GM12891 (cell line): ENCODE results near the gene ZMIZ1.

Experiments used
- DNase-seq: peaks from one replicate; pipeline ENCODE4 v3.0.0; 2011; ENCODE audit warnings: low spot score; ENCODE audit not compliant: insufficient read length
- FAIRE-seq: peaks from 2 replicates; lab custom pipeline; 2011; peaks lifted over from hg19 to GRCh38; lab: Jason Lieb, UNC
- PAX5 ChIP-seq: IDR thresholded peaks from 2 replicates; pipeline ENCODE4 v1.6.1; 2011; ENCODE audit warnings: low read length, moderate library complexity, mild to moderate bottlenecking; ENCODE audit not compliant: insufficient read depth, severe bottlenecking
- POLR2A ChIP-seq: IDR thresholded peaks from 2 replicates; pipeline ENCODE4 v1.6.1; 2011; ENCODE audit warnings: low read depth, low read length, control low read depth
- POLR2AphosphoS5 ChIP-seq: IDR thresholded peaks from 2 replicates; pipeline ENCODE4 v1.6.1; 2011; ENCODE audit warnings: low read depth, low read length, control low read depth
- POU2F2 ChIP-seq: IDR thresholded peaks from 2 replicates; pipeline ENCODE4 v1.6.1; 2011; ENCODE audit warnings: low read depth, mild to moderate bottlenecking, control low read depth, low read length, moderate library complexity
- SPI1 ChIP-seq: IDR thresholded peaks from 2 replicates; pipeline ENCODE4 v1.6.1; 2011; ENCODE audit warnings: low read depth, low read length, control low read depth
- TAF1 ChIP-seq: IDR thresholded peaks from 2 replicates; pipeline ENCODE4 v1.6.1; 2011; ENCODE audit warnings: low read depth, low read length, control low read depth

Gene ZMIZ1

DNA sequence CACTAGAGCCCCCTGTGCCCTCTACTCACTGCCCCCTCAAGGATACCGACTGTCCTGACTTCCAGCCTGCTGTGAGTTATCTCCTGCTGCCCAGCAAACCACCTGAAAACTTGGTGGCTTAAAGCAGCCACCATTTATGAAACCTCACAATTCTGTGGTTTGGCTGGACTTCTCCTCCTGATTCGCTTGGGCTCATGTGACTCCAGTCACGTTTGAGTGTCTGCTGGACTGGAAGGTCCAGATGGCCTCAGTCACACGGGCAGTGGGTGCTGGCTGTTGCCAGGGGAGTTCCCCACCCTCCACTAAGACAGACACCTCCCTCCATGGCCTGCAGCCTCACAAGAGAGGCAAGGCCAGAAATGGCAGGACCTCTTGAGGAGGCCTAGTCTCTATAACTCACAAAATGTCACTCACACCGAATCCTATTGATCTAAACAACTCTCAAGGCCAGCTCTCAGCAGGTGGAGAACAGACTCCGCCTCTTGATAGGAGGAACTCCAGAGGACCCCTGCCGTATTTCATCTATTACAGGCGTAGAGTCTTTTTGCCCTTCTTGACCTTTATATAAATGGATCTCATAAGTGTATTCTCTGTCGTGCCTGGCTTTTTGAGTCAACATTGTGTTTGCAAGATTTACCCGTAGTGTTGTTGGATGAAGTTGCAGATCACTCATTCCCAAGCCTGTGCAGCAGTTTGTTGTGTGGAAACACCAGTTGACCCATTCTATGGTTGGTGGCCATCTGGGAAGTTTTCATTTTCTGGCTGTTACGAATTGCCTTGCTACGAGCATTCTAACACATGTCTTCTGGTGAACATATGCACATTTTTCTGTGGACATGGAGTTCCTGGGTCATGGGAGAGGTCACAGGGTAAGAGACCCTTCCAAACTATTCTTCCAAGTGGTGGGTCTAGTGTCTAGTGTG is 48.3 kb downstream of the ZMIZ1 start:
- FAIRE-seq (peak; percentile 90), DNase-seq (no peak)
- TF ChIP-seq PAX5, result no peak
- 0 out of 2 replicates have a peak, but pooled peaks have one; percentile 9 for TF ChIP-seq SPI1

DNA sequence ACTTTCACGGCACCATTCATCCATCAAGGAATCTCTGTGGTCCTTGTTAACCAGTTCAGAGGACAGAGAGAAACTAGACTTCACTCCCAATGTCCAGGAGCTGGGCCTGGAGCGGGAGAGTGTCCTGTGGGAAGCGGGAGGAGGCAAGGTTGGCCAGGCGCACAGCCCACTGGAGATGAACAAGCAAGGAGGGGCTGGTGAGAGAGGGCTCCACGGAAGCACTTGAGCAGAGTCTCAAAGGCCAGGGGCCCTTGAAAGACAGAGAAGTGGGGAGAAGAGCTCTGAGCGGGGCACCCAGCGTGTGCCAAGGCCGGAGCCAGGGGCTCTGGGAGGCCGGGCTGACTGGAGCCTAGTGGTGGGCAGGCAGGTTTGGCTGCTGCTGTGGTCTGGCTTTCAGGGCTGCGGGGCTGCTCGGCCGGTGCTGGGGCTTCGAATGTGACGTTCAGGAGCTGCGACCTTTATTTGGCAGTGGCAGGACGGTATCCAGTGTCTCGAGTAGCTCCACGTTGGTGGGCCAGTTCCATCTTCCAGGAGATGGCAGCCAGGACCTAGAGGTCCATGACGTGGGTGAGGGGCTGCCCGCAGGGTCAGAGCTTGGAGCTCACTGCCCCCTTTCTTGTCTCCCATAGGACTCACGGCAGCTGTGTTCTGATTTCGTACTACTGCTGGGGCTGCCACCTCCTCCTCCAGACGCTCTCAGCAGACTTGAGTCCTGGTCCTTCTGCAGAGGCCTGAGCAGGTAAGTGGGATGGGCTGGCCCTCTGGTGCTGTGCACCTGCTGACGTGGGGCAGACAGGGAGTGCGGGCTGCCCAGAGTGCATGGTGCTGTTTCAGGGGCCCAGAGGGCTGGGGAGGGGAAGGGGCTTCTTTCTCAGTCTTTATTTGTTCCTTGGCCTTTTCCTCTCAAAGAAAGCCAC is 49.8 kb downstream of the ZMIZ1 start:
- no peak for FAIRE-seq
- no peak for TF ChIP-seq SPI1
- no peak for TF ChIP-seq POLR2A
- TF ChIP-seq POU2F2, result no peak
- DNase-seq, result no peak

DNA sequence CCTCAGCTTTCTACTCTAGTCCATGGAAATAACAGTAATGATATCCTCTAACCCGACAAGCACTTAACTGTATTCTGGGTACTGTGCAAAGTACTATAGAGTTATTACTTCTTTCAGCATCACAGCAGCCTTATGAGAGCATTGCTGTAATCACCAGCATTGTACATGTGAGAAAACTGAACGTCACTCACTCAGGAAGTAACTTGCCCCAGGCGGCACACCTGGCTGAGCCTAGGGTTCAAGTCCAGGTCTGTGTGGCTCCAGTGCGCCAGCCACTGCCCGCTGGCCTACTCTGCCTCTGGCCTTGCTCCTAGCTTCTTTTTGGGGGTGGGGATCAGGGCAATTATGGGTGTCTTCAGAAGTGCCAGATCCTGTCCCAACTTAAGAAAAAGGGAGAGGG is 50.5 kb downstream of the ZMIZ1 start:
- no peak for TF ChIP-seq POLR2AphosphoS5
- no peak for TF ChIP-seq SPI1
- TF ChIP-seq PAX5, result no peak
- no peak for TF ChIP-seq TAF1
- TF ChIP-seq POU2F2, result no peak
- FAIRE-seq (no peak), DNase-seq (no peak)

DNA sequence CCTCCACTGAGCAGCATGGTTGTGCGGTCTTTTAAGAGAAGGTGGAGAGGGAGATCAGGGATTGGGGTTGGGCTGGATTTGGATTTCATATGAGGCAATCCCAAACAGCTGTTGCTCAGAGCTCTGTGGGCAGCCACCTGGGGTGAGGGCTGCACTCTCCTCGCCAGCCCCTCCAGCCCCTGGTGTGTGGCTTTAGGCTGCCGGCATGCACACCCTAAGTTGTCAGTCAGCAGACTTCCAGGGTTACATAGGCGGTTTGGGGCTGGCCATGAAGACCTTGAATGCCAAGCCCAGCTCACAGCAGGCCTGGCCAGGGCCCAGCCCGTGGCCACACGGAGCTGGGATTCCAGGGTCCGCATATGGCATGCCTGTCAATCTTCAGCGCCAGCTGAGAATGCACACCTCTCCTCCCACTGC is 54.8 kb downstream of the ZMIZ1 start:
- no peak for FAIRE-seq
- TF ChIP-seq POLR2A, result no peak
- DNase-seq, result no peak

DNA sequence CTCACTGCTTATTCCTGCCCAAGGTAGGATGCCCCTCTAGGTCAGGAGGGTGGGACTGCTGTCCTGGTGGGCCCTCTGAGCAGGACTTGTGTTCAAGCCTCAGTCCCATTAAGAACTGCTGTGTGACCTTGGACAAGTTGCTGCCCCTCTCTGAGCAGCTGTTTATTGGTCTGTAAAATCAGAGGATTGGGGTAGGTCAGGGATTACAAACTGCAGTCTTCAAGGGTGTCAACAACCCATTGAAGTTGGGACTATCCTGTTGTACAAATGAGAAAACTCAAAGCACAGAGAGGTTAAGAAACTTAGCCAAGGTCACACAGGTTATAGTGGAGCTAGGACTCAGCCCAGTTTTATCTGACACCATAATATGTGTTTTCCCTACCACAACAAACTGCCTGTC is 55.3 kb downstream of the ZMIZ1 start:
- FAIRE-seq (no peak), DNase-seq (no peak)
- TF ChIP-seq SPI1 (no peak), POLR2AphosphoS5 (no peak), POU2F2 (no peak), PAX5 (no peak), POLR2A (no peak)

DNA sequence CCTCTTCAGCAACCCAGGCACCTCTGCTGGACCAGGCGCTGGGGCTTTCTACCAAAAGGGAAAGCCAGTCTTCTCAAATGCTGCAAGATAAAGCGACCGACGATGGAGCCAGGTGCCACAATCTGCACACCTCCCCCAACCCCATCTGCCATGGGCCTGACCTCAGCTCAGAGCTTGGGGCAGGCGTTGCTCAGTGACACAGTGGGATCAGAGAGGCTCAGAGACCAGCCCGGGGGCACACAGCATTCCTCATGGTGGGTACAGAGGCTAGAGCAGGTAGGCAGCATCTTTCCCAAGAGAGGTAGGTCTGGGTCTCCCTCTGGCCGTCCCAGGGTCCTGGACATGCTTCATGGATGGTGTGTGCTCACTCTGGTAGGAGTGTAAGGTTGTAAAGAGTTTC is 56.3 kb downstream of the ZMIZ1 start:
- DNase-seq, result no peak
- no peak for FAIRE-seq
- TF ChIP-seq POLR2AphosphoS5, result no peak
- TF ChIP-seq SPI1, result no peak
- no peak for TF ChIP-seq PAX5
- no peak for TF ChIP-seq POLR2A
- TF ChIP-seq TAF1, result no peak
- TF ChIP-seq POU2F2, result no peak

DNA sequence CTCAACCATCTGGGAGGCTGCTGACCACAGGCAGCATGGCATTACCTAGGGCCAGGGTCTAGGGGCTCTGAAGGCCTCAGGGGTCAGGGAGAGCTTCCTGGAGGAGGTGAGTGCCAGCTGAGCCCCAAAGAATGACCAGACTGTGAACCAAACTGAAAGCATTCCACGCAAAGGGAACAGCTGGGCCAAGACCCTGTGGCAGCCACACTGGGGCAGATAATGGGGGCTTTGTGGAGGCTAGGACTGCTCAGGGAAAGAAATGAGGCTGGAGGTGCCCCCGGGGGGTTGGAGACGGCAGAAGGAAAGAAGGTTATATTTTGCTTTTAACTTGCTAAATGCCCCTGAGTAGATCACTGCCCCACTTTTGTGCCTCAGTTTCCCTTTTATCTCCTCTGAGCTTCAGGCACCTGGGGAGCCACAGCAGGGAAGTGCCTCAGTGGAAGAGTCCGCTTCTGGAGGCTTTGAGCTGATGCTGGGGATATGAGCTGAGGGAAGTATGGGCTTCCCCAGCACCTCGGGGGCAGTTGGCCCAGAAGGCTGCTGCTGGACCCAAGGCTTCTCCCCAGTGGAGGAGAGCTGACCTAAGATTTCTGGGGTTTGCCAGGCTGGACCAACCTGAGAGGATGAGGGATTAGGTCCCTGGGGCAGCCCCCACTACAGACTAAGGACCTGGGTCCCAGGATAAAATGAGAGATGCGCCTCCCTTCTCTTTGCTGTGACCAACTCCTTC is 57.8 kb downstream of the ZMIZ1 start:
- FAIRE-seq, result no peak
- TF ChIP-seq POLR2AphosphoS5 (no peak), PAX5 (no peak), POU2F2 (no peak), POLR2A (no peak), SPI1 (no peak), TAF1 (no peak)
- no peak for DNase-seq

DNA sequence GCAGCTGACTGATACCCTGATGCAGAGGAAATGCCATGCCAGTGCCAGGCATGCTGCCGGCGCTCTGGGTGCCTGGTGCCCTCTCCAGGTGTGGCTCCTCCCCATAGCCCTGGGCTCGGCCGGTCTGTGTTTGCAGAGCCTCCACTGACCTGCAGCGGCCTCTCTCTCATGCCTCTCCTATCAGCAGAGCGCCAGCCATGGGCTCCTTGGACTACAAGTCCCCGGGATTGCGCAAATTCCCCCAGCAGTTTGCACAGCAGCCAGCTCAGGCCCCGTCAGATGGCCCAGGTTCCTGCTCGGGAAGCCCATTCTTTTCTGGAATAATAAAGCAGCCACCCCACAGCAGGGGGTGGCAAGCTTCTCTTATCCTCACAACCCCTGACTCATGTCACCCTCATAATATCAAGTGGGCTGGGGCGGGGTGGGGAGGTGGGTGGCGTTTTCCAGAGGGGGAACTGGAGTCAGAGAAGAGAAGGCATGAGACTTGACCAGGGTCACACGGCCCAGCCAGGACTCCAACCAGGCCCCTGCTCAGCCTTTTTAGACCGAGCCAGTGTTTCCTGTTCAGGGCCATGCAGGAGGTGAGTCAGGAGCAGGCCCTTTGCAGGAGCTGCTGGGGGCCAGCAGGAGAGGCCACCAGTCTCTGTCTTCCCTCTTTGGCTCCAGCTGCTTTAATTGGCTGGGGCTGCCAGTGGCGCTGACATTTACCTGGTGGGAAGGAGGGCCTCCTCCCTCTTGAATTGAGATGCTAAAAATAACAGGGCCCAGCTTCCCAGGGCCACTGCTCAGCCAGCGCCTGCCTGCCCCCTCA is 58.6 kb downstream of the ZMIZ1 start:
- DNase-seq, result no peak
- no peak for FAIRE-seq
- TF ChIP-seq POLR2AphosphoS5 (no peak), POU2F2 (no peak), PAX5 (no peak), TAF1 (no peak), SPI1 (no peak), POLR2A (no peak)

DNA sequence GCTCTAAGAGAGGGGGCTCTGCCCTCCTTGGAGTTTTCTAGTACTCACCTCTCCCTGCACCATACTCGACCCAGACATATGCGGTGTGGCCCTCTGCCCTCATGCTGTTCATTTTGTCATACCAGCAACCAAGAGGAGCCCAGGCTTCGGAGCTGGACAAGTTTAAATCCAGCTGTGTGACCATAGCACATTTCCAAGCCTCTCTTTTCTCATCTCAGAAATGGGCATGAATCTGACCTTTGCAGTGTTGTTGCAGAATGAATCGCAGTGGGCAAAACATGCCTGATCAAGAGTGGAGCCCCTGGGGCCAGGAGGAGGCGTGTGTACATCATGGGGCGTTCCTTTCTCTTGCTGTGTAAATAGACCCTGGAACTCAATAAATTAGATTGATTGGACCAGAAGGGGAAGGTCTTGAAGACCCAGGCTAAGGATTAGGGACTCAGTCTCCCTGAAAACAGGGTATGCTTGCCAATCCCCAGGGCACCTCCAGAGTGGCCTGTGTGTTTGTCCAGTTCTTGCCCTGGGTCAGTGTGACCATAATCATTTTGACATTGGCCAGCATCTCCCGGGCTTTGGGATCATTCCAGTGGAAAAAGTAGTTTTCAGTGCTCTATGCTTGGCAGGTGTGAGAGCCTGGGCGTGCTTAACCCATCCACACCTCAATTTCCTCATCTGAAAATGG is 59.6 kb downstream of the ZMIZ1 start:
- DNase-seq (no peak), FAIRE-seq (no peak)
- TF ChIP-seq TAF1, result no peak
- TF ChIP-seq SPI1, result no peak
- TF ChIP-seq POLR2A, result no peak
- TF ChIP-seq PAX5, result no peak
- TF ChIP-seq POLR2AphosphoS5, result no peak
- TF ChIP-seq POU2F2, result no peak
